GM20000 (cell line): ENCODE measurements around the gene KDM4B.

Source experiments
- DNase-seq: peaks from one replicate; pipeline ENCODE4 v3.0.0; 2012; ENCODE audit warnings: low spot score
- CTCF ChIP-seq: IDR thresholded peaks from 2 replicates; pipeline ENCODE4 v1.5.1; 2012; ENCODE audit warnings: mild to moderate bottlenecking, control low read depth; ENCODE audit errors: extremely low read depth, missing control alignments

Gene KDM4B

DNA sequence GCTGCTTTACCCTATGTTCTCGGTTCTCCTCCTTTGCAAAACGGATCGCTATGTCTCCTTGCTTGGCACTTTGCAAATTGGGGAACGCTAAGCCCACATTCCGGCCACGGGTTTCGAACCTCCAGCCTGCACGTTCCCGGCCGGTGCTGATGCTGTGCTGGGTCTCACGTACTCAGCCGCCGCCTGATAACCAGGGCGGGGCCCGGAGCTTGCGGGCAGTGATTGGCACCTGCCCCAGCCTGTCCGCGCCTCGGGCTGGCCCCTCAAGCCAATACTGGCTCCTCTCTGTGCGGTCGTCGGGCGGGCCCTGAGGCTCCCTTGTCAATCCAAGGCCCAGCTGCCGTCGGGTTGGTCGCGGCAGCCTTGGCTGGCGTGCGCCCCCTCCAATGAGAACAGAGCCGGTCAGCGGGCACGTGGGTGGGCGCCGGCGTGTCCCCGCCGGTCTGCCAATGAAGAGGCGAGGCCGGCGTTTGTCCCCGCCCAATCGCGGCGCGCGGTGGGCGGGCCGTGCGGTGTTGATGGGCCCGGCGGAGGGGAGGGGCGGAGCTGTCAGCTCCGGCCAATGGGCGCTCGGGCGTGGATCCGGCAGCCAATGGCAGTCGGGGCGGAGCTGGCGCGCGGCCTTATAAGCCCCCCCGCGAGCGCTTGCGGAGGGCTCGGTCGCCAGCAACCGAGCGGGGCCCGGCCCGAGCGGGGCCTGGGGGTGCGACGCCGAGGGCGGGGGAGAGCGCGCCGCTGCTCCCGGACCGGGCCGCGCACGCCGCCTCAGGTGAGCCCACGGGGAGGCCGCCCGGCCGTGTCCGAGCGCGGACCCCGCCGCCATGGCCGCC, at the start of gene KDM4B:
TSS of gene KDM4B (plus strand) at position 652 of the 830 bp plus-strand sequence. CDS start 63,778 bp downstream, outside the sequence.
- no peak for TF ChIP-seq CTCF
- DNase-seq = peak; percentile 100

DNA sequence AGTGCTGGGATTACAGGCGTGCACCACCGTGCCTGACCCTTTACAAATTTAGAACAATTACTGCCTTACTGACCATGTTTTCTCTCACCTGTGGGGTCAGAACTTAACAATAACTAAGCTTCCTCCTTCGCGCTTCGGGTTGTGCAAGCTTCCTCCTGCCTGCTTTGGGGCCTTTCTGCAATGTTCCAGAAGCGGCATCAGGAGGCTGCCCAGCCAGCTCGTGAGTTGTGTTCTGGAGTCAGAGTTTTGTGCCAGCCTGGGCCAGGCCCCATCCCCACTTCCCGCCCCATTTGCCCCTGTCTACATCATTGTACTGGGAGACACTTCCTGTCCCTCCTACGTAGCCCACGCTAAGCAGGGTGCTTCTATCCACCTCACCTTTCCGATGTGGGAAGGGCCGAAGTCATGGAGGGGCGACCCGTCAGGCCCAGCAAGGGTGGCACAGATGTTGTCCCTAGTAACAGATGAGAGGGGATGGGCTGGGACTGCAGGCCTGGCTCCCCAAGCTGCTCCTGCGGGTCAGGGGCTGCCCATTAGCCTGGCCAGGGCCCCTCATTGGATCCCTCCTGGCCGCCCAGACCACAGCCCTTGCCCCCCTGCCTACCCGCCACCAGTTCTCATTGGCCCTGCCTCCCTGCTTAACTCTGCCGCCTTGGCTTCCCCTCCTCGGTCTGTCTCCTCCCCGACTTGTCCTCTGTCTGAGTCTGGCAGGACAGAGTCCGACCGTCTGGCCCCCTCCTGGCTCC, 46.2 kb upstream of the KDM4B start:
- TF ChIP-seq CTCF = no peak
- DNase-seq = no peak

- no peak for DNase-seq
- no peak for TF ChIP-seq CTCF
These were observed 45.6 kb upstream of the KDM4B start for GRCh38 chr19:4923276-4923747.

GRCh38 chr19:4929186-4929585, 39.7 kb upstream of the KDM4B start:
- no peak for DNase-seq

DNA sequence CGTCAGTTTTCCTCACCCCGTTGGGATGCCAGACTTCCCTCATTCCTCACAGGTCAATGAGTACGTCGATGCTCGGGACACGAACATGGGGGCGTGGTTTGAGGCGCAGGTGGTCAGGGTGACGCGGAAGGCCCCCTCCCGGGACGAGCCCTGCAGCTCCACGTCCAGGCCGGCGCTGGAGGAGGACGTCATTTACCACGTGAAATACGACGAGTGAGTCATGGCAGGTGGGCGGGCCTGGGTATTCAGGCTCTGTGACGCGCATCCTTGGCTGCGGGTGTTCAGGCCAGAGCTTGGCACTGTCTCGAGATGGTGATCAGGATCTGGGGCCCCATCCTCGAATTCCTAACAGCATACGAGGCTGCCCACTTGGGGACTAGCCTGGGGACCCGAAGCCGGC, 38.2 kb upstream of the KDM4B start:
- no peak for TF ChIP-seq CTCF

More at GRCh38 chr19:4929186-4929585, 39.7 kb upstream of the KDM4B start:
- no peak for TF ChIP-seq CTCF

GRCh38 chr19:4932711-4933110, 36.2 kb upstream of the KDM4B start:
- no peak for DNase-seq
- TF ChIP-seq CTCF = no peak

More for the DNA sequence above, 38.2 kb upstream of the KDM4B start:
- DNase-seq = no peak

GRCh38 chr19:4933528-4933927, 35.4 kb upstream of the KDM4B start:
- no peak for DNase-seq
- no peak for TF ChIP-seq CTCF
